IMR-90 (cell line): ENCODE measurements around the gene PIH1D1. TPM values are rescaled to one million over a fixed set of nuclear protein-coding genes. Genes with fewer than 3 reads are reported as not detected.

Source experiments
- ATAC-seq: fragments of 200-7000 bp; cut with Tn5 transposase; 2 replicates; pipeline ENCODE4 v1.9.1; 2020; ENCODE audit warnings: low read depth, mild to moderate bottlenecking, moderate library complexity
- BruUV-seq: library from RNA; stranded (reverse); fragments of 400-500 nt; replicated peaks from 2 replicates; lab custom pipeline; 2021; lab: Mats Ljungman, UMichigan
- CTCF ChIA-PET: fragments of 300-600 bp; formaldehyde crosslinking; extraction: SDS; loops from one replicate; lab custom pipeline; 2021; ENCODE audit warnings: antibody characterized with exemption; lab: Yijun Ruan, JAX
- POLR2A ChIA-PET: fragments of 300-600 bp; sonication (Branson Sonifier 250); formaldehyde crosslinking; loops from one replicate; lab custom pipeline; 2022; ENCODE audit warnings: antibody characterized with exemption; ENCODE audit not compliant: unreplicated experiment; lab: Charles Lee
- DNase-seq: peaks from one replicate; pipeline ENCODE4 v3.0.0; 2013
- H2AFZ ChIP-seq: replicated peaks from 2 replicates; pipeline ENCODE3; 2013; ENCODE audit warnings: low read length, mild to moderate bottlenecking; ENCODE audit not compliant: poor library complexity
- H2AK5ac ChIP-seq: 2 replicates; pipeline ENCODE4 v1.6.1; 2013; ENCODE audit warnings: low read depth, low read length, inconsistent platforms
- H2AK9ac ChIP-seq: replicated peaks from 2 replicates; pipeline ENCODE3; 2013; ENCODE audit warnings: mild to moderate bottlenecking, low read depth, low read length, moderate library complexity; ENCODE audit not compliant: poor library complexity
- H2BK120ac ChIP-seq: 2 replicates; pipeline ENCODE4 v1.6.1; 2013; ENCODE audit warnings: low read depth, low read length, inconsistent platforms
- H2BK15ac ChIP-seq: 3 replicates; pipeline ENCODE4 v1.6.1; 2013; ENCODE audit warnings: low read depth, low read length, inconsistent platforms
- H2BK20ac ChIP-seq: 2 replicates; pipeline ENCODE4 v1.6.1; 2013; ENCODE audit warnings: low read depth, mild to moderate bottlenecking, inconsistent platforms, low read length, moderate library complexity
- H2BK5ac ChIP-seq: 2 replicates; pipeline ENCODE4 v1.6.1; 2013; ENCODE audit warnings: mild to moderate bottlenecking, low read depth, low read length, inconsistent platforms; ENCODE audit not compliant: poor library complexity, severe bottlenecking
- H3K14ac ChIP-seq: replicated peaks from 2 replicates; pipeline ENCODE4 v1.6.1; 2013; ENCODE audit warnings: low read depth, low read length, inconsistent platforms
- H3K18ac ChIP-seq: 2 replicates; pipeline ENCODE4 v1.6.1; 2013; ENCODE audit warnings: low read depth, low read length, control low read depth
- H3K23ac ChIP-seq: 2 replicates; pipeline ENCODE4 v1.6.1; 2013; ENCODE audit warnings: low read depth, low read length, inconsistent platforms
- H3K27ac ChIP-seq: 2 replicates; pipeline ENCODE4 v1.5.1; 2013; ENCODE audit warnings: mild to moderate bottlenecking, control low read depth, low read length; ENCODE audit not compliant: insufficient read depth
- H3K27me3 ChIP-seq: 2 replicates; pipeline ENCODE4 v1.6.1; 2013; ENCODE audit warnings: low read length; ENCODE audit not compliant: control insufficient read depth, insufficient read depth
- H3K36me3 ChIP-seq: 2 replicates; pipeline ENCODE4 v1.6.1; 2013; ENCODE audit warnings: low read length, mixed read lengths; ENCODE audit not compliant: control insufficient read depth, insufficient read depth
- H3K4ac ChIP-seq: 2 replicates; pipeline ENCODE4 v1.6.1; 2013; ENCODE audit warnings: low read depth, low read length, inconsistent platforms
- H3K4me1 ChIP-seq: 2 replicates; pipeline ENCODE4 v1.6.1; 2013; ENCODE audit warnings: low read length, mixed read lengths; ENCODE audit not compliant: control insufficient read depth, insufficient read depth
- H3K4me2 ChIP-seq: 2 replicates; pipeline ENCODE4 v1.6.1; 2013; ENCODE audit warnings: low read depth, mild to moderate bottlenecking, control low read depth, low read length, moderate library complexity
- H3K4me3 ChIP-seq: 2 replicates; pipeline ENCODE4 v1.5.1; 2013; ENCODE audit warnings: low read depth, mild to moderate bottlenecking, control low read depth, low read length, moderate library complexity; ENCODE audit not compliant: insufficient read depth
- H3K56ac ChIP-seq: 2 replicates; pipeline ENCODE4 v1.6.1; 2013; ENCODE audit warnings: low read length, inconsistent platforms; ENCODE audit not compliant: insufficient read depth; ENCODE audit errors: extremely low read depth
- H3K79me1 ChIP-seq, 2 experiments: 2 replicates each; pipeline ENCODE4 v1.6.1; 2013; ENCODE audit warnings: low read length in 2 of 2, inconsistent platforms in 1 of 2, low read depth in 1 of 2
- H3K9ac ChIP-seq: 2 replicates; pipeline ENCODE4 v1.6.1; 2013; ENCODE audit warnings: low read depth, low read length, control low read depth
- H3K9me1 ChIP-seq: 2 replicates; pipeline ENCODE4 v1.6.1; 2013; ENCODE audit warnings: low read length, inconsistent platforms; ENCODE audit not compliant: insufficient read depth
- H3K9me3 ChIP-seq: 2 replicates; pipeline ENCODE4 v1.6.1; 2013; ENCODE audit warnings: low read length; ENCODE audit not compliant: control insufficient read depth, insufficient read depth
- H4K20me1 ChIP-seq: 2 replicates; pipeline ENCODE4 v1.6.1; 2013; ENCODE audit warnings: low read length, inconsistent platforms; ENCODE audit not compliant: insufficient read depth
- H4K5ac ChIP-seq: 2 replicates; pipeline ENCODE4 v1.6.1; 2013; ENCODE audit warnings: mild to moderate bottlenecking, low read depth, low read length, control low read depth
- H4K8ac ChIP-seq, 2 experiments: 2 replicates each; pipeline ENCODE4 v1.6.1; 2013; ENCODE audit warnings: low read depth in 2 of 2, low read length in 2 of 2, control low read depth in 1 of 2, inconsistent platforms in 1 of 2
- H4K91ac ChIP-seq: 2 replicates; pipeline ENCODE4 v1.6.1; 2013; ENCODE audit warnings: low read depth, low read length, inconsistent platforms; ENCODE audit not compliant: insufficient read depth
- BHLHE40 ChIP-seq: fragments of 150-350 bp; IDR thresholded peaks from 2 replicates; pipeline ENCODE4 v1.6.1; 2016; ENCODE audit warnings: mild to moderate bottlenecking, low read depth, low read length
- CEBPB ChIP-seq: IDR thresholded peaks from 2 replicates; pipeline ENCODE4 v1.6.1; 2012; ENCODE audit warnings: low read depth, low read length, improper control_type of control experiment
- MAFK ChIP-seq: IDR thresholded peaks from 2 replicates; pipeline ENCODE4 v1.6.1; 2012; ENCODE audit warnings: low read depth, low read length, improper control_type of control experiment
- POLR2A ChIP-seq: IDR thresholded peaks from 2 replicates; pipeline ENCODE4 v1.6.1; 2012; ENCODE audit warnings: mild to moderate bottlenecking, low read depth, low read length
- RAD21 ChIP-seq: IDR thresholded peaks from 2 replicates; pipeline ENCODE4 v1.6.1; 2012; ENCODE audit warnings: low read length, improper control_type of control experiment
- RCOR1 ChIP-seq: IDR thresholded peaks from 2 replicates; pipeline ENCODE4 v1.6.1; 2012; ENCODE audit warnings: mild to moderate bottlenecking, low read length, improper control_type of control experiment; ENCODE audit not compliant: insufficient replicate concordance
- RFX5 ChIP-seq: IDR thresholded peaks from 2 replicates; pipeline ENCODE4 v1.8.0; 2012; ENCODE audit warnings: low read depth, mild to moderate bottlenecking, low read length, moderate library complexity
- WGBS, 2 experiments: methylation state at CpG; one replicate each; pipeline versions ENCODE4 v1.1.5 to v1.1.7; 2013; ENCODE audit warnings: missing lambda C conversion rate in 2 of 2; ENCODE audit not compliant: insufficient read length in 1 of 2; ENCODE audit errors: extremely low coverage in 2 of 2; 5-methylcytosine and 5-hydroxymethylcytosine counted together
- dilution Hi-C: fragments of 300-500 bp; cut with HindIII; formaldehyde crosslinking; loops from one replicate; pipeline ENCODE4 v1.14.3; 2018; ENCODE audit warnings: low sequenced_read_pairs; ENCODE audit not compliant: unreplicated experiment
- in situ Hi-C: fragments of 300-500 bp; cut with MboI; formaldehyde crosslinking; loops from 3 replicates; pipeline ENCODE4 v1.14.3; 2019; ENCODE audit warnings: low sequenced_read_pairs, inconsistent platforms, mixed read lengths
- intact Hi-C: fragments of 100-400 bp; cut with micrococcal nuclease; formaldehyde crosslinking; loops from 2 replicates; pipeline ENCODE4 v1.10.0; 2022
- polyA plus RNA-seq, 3 experiments: library from polyadenylated mRNA; depleted of rRNA; stranded (reverse); fragments of >200 nt; gene quantifications; 2 replicates each; pipeline ENCODE4 v1.2.3, GENCODE V29; 2012; ENCODE audit warnings: low replicate concordance in 1 of 3
- total RNA-seq: library from RNA; depleted of rRNA; stranded (reverse); fragments of >200 nt; gene quantifications from 2 replicates; pipeline ENCODE4 v1.2.3, GENCODE V29; 2012
- TF ChIP-seq, protein P1 (sequence below): fragments of 150-350 bp; IDR thresholded peaks from 2 replicates; pipeline ENCODE4 v1.6.1; 2016; ENCODE audit warnings: low read depth, mild to moderate bottlenecking, low read length, moderate library complexity, borderline replicate concordance

PIH1D1 gene
- total and polyA plus RNA-seq, 2 of the 4 experiments (the other 2 are of a cell fraction): 77.9 to 122 TPM

DNA sequence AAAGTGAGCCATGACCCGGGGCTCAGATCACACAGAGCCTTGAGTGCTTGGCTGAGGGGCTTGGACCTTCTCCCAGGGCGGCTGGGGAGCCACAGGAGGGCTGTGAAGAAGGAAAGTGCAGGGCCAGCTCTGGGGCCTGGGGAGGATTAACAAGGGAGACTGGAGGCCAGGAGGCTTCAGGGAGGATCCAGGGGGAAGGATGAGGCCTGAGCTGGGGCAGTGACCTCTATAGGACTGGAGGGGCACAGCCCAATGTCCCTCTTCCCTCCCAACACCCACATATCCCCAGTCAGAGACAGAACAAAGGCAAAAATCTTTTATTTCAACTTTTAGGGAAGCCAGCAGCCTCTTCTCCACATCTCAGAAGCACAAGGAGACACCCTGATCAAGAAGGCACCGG is 5.6 kb downstream of the PIH1D1 start:
- H3K9ac ChIP-seq: no peak overlapping the region
- no peaks in the 10 kb centered on the region for H3K9me3 ChIP-seq
- TF ChIP-seq MAFK (no peak), POLR2A (no peak), RAD21 (no peak), CEBPB (no peak), RCOR1 (no peak), BHLHE40 (no peak), RFX5 (no peak)
- TF ChIP-seq, protein P1, sequence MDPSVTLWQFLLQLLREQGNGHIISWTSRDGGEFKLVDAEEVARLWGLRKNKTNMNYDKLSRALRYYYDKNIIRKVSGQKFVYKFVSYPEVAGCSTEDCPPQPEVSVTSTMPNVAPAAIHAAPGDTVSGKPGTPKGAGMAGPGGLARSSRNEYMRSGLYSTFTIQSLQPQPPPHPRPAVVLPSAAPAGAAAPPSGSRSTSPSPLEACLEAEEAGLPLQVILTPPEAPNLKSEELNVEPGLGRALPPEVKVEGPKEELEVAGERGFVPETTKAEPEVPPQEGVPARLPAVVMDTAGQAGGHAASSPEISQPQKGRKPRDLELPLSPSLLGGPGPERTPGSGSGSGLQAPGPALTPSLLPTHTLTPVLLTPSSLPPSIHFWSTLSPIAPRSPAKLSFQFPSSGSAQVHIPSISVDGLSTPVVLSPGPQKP: no peak
- ChIA-PET CTCF (interaction anchor here (0.7 kb wide), 1 partner anchor 54 kb away, joined by 3 read pairs; no protein-coding TSS in a partner anchor), POLR2A (no interaction called here)
- no peak overlapping the region for H3K23ac ChIP-seq
- H2AK9ac ChIP-seq: no peak overlapping the region
- peaks cover 3% of the 10 kb centered on the region; the same call in 1 of the 2 replicates for H4K20me1 ChIP-seq
- no peak overlapping the region for H3K56ac ChIP-seq
- H2BK5ac ChIP-seq: no peak overlapping the region
- no peak overlapping the region for H2AK5ac ChIP-seq
- no peak overlapping the region for H3K4ac ChIP-seq
- H3K27me3 ChIP-seq: peaks cover 13% of the 10 kb centered on the region
- H2BK15ac ChIP-seq: no peak overlapping the region
- H2BK120ac ChIP-seq: no peak overlapping the region
- no peak overlapping the region for H3K14ac ChIP-seq
- H3K36me3 ChIP-seq: peaks cover 4% of the 10 kb centered on the region
- H4K8ac ChIP-seq: no peak overlapping the region
- H3K4me1 ChIP-seq: peaks cover 2% of the 10 kb centered on the region; the same call in 1 of the 2 replicates
- no peak overlapping the region for H3K4me2 ChIP-seq
- no peak overlapping the region for H2AFZ ChIP-seq
- H3K79me1 ChIP-seq: peaks cover 13 to 28% of the 10 kb centered on the region in 2 experiments; a peak in 3 of 4 replicates
- intact Hi-C loops (no loop called here), in situ Hi-C loops (loop anchor here (10.0 kb wide), 1 partner anchor 51 kb away; no protein-coding TSS in a partner anchor), dilution Hi-C loops (no loop called here)
- no peak overlapping the region for H3K4me3 ChIP-seq
- H3K27ac ChIP-seq: no peak overlapping the region
- no TSS peak for BruUV-seq
- WGBS, 2 experiments: 70% methylated on average over 2 of the region's 3 CpGs; no CpG with 5 or more reads in 1 of the 2 experiments
- no peak for ATAC-seq
- H3K18ac ChIP-seq: no peak overlapping the region
- peaks cover 10% of the 10 kb centered on the region for H3K9me1 ChIP-seq
- H4K91ac ChIP-seq: no peak overlapping the region
- no peak for DNase-seq
- no peak overlapping the region for H4K5ac ChIP-seq
- no peak overlapping the region for H2BK20ac ChIP-seq
